GM21367 (cell line): ENCODE data around the gene ATP8B1.

ENCODE experiments used
- ATAC-seq: cut with Tn5 transposase; IDR thresholded peaks from one replicate; pipeline ENCODE4 v1.9.1; 2021; ENCODE audit not compliant: unreplicated experiment

Gene ATP8B1

DNA sequence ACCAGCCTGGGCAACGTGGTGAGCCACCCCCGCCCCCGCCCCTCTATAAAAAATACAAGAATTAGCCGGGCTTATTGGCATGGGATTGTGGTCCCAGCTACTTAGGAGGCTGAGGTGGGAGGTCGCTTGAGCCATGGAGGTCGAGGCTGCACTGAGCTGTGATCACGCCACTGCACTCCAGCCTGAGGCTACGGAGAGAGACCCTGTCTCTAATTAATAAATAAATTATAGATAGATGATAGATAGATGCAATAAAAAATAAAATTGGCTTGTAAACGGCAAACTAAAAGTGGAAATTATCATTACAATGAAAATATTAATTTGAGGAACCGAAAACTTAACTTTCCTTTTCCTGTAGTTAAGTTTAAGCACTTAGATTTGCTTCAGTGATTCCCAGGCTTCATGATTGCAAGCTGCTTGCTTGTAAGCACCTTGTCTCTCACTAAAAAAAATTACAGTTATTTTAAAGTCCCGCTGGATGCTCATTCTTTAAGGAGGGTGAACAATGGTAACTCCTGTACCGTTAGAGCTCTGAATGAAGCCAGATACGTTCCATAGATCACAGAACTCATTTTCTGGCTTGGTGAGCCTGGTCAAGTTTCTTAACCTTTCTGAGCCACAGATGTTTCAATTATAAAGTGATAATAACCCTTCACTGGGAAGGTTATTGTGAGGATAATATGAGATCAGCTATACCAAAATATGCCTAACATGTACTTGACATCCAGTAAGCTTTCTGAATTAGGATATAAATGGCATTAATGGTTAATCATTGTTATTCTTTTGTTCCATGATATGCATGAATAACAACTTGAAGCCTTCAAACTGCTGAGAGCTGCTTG, 172.1 kb downstream of the ATP8B1 start:
- ATAC-seq, result peak; percentile 42

DNA sequence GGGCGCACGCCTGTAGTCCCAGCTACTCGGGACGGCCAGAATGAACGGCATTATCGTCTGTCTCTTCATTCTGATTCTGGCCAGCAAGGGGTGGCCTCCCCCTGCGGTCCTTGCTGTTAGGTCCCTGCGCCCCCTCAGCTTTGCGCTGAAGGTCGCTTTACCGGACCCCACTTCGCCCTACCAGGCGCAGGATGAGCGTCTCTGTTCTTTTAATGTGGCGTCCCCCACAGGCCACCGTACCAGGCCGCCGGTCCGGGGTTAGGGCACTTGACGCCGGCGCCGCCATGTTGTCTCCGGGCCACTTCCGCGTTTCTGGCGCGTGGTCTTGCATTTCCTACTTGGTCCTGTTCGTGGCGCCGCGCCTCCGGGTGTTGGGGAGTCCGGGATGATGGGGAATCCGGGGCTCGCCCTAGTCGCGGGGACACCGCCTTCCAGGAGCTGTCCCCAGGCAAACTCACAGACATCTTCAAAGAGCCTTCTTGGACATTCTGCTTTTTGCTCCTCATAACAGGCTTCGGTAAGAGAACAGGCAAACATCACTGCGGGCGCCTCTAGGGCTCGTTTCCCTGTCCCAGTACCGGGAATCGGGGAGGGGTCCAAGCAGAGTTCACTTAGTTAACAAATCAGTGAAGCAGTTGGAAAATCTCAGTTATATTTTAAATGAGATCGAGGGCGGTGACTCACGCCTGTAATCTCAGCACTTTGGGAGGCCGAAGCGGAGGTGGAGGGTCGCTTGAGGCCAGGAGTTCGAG, 172.9 kb downstream of the ATP8B1 start:
- ATAC-seq, result peak; percentile 82

DNA sequence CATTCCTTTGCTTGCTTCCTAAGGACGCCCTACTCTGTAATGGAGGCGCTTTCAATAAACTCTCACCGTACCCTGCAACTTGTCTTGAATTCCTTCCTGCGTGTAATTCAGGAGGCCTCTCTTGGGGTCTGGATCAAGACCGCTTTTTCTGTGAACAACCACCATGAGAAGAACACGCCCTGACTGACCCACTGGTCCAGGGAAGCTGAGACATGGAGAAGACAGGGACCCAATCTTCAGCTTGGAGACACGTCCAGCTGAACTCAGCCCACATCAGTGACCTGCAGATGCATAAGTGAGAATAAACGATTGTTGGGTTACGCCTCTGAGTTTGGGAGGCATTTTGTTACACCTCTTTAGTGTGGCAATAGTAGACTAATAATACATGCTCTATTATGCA, 173.7 kb downstream of the ATP8B1 start:
- ATAC-seq, result no peak

DNA sequence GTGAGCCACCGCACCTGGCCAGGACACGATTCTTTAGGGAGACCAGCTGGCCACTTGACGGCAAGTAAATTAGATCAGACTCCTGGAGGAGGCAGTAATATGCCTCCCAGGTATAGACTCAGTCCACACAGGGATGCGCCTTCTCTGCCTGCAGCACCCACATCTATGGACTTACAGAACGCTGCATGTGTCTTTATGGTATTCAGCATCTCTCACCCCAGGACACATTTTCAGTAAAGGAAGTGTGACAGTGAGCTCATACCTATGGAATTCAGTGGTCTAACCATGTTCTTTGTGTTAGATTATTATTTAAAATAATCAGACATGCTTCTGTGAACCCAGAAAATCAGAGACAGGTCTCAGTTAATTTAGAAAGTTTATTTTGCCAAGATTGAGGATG, 175.6 kb downstream of the ATP8B1 start:
- ATAC-seq, result no peak

DNA sequence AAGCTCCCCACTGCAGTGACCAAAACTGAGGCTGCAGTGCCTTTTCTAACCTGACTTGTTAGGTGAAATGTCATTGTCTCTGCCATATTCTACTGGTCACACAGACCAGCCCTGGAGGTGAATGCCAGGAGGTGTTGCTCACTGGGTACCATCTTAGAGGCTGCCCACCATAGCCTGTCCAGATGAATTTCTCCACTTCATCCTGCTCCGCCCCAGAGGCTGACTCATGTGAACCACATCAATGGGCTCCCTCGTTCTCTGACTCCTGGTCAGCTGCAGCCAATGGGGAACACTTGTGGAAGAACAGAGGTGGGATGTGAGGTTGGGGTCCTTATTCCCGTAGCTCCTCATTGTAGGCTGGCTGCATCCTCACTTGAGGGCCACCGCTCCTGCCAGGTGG, 178.1 kb downstream of the ATP8B1 start:
- ATAC-seq, result no peak

DNA sequence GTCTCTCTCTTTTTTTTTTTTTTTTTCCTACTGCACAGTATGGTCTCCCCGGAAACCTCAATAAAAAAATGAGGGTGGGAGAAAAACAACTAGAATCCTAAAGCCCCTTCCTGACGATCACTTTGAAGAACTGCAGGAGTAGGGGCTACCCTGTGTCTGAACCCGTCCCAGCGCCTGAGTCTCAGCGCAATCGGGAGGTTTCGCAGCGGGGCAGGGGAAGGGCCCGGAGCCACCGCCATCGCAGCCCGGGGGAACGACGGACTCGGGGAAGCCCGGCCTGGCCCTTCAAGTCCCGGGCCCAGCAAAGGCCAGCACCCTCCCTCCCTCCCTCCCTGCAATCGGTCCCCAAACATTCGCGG, 181.9 kb downstream of the ATP8B1 start:
- peak; percentile 20 for ATAC-seq

DNA sequence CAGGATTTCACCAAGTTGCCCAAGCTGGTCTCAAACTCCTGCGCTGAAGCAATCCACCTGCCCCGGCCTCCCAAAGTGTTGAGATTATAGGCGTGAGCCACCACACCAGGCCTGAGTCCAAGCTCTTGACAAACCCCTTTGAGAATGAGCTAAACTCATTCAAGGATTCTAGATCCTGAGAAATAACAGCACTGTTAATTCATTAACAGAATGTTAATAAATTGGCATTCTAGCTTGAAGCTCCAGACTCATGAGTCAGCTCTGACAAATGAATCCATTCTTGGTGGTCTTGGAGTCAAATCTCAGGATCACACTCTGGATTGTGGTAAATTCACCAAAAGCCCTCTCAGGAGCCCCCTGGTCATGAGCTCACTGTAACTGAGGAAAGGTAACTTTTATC, 183.2 kb downstream of the ATP8B1 start:
- ATAC-seq, result no peak

DNA sequence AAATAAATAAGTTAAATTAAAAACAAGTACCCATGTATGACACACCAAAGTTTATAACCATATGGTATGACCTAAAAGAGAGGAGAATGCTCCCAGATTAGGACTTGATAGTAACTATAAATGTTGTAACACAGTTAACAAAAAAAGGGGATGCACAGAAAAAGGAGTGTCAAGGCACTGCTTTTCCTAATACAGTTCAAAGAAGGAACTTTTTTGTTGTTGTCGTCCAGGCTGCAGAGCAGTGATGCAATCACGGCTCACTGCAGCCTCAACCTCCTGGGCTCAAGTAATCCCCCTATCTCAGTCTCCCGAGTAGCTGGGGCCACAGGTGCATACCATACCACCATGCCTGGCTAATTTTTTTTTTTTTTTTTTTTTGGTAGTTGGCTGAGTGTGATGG, 184.2 kb downstream of the ATP8B1 start:
- ATAC-seq, result no peak

DNA sequence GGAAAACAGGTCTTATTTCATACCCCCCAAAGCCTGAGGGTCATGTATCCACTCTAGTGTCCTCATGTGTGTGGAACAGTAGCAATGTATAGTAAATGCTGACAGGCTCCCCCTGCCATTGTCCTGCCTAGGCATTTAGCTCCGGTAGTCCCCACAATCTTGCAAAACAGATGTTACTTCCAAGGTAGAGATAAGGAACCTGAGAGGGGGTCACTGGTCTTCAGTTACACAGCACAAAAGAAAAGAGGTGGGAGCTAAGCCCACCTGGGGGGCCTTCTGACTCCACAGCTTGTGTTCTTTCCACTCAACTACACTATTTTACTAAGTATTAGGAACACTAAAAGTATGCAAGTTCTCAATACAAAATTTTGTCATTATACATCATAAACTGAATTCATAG, 199.2 kb downstream of the ATP8B1 start:
- ATAC-seq, result no peak
